Endothelial cell of umbilical vein (primary cell): ENCODE measurements around the gene GRID2.

Source experiments
- CTCF ChIP-seq, 2 donors: IDR thresholded peaks; 1 replicate in 1 of 2; 2 replicates in 1 of 2; pipeline ENCODE4 v1.5.1; 2011; ENCODE audit warnings: low read length in 2 of 2, mild to moderate bottlenecking in 2 of 2, moderate library complexity in 2 of 2, control low read depth in 1 of 2, inconsistent platforms in 1 of 2, low read depth in 1 of 2; ENCODE audit not compliant: insufficient read depth in 1 of 2; ENCODE audit errors: extremely low read depth in 1 of 2
- EZH2 ChIP-seq: IDR thresholded peaks from 2 replicates; pipeline ENCODE4 v1.6.1; 2012; ENCODE audit warnings: borderline replicate concordance, low read depth, mild to moderate bottlenecking, moderate library complexity, low read length, inconsistent platforms; ENCODE audit not compliant: severe bottlenecking
- FOS ChIP-seq: IDR thresholded peaks from 2 replicates; pipeline ENCODE4 v1.6.1; 2011; ENCODE audit warnings: mild to moderate bottlenecking, low read length, moderate library complexity, borderline replicate concordance; ENCODE audit not compliant: insufficient read depth
- JUN ChIP-seq: IDR thresholded peaks from 2 replicates; pipeline ENCODE4 v1.6.1; 2011; ENCODE audit warnings: borderline replicate concordance, low read depth; ENCODE audit not compliant: insufficient read length, insufficient read depth
- MAX ChIP-seq: IDR thresholded peaks from 2 replicates; pipeline ENCODE4 v1.6.1; 2011; ENCODE audit not compliant: insufficient read depth, insufficient read length
- POLR2A ChIP-seq: IDR thresholded peaks from 2 replicates; pipeline ENCODE4 v1.6.1; 2012; ENCODE audit warnings: low read depth, mild to moderate bottlenecking, control low read depth, low read length
- POLR2AphosphoS5 ChIP-seq: IDR thresholded peaks from 2 replicates; pipeline ENCODE4 v1.6.1; 2012; ENCODE audit warnings: low read depth, mild to moderate bottlenecking, control low read depth, low read length, moderate library complexity; ENCODE audit not compliant: insufficient read depth

DNA sequence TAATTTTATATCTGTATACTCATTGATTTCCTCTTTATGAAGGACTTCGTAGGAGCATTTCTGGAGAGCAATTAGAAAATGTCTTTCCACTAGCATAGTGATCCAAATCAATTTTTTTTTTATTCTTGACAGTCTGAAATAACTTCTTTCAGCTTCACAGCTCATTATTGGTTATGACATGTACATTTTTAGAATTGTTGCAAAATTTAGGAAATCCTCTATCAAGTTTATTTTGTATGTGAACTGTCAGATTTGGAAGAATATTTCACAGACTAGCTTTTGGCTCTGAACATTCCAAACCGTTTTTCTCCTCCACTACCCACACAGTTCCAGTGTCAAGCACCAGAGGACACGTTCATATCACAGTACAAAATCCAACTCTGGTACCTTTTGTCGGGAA is 1275.2 kb downstream of the GRID2 start:
- no peak for TF ChIP-seq CTCF (IDR thresholded peaks at IDR 0.05; ENCODE audit: extremely low read depth in 1 of 2, insufficient read depth in 1 of 2, low read depth in 1 of 2, low read length in 2 of 2)
- TF ChIP-seq EZH2: no peak
- TF ChIP-seq POLR2A: no peak
- TF ChIP-seq POLR2AphosphoS5: no peak
- TF ChIP-seq JUN: no peak
- no peak for TF ChIP-seq FOS
- TF ChIP-seq MAX: no peak
